ENCODE data around the gene NLRP3.
"Not testable (repeated sequence)": the region's sequence is repeated elsewhere in the genome, so short reads cannot be mapped to it uniquely, and the experiment has no call there.

Gene NLRP3

DNA sequence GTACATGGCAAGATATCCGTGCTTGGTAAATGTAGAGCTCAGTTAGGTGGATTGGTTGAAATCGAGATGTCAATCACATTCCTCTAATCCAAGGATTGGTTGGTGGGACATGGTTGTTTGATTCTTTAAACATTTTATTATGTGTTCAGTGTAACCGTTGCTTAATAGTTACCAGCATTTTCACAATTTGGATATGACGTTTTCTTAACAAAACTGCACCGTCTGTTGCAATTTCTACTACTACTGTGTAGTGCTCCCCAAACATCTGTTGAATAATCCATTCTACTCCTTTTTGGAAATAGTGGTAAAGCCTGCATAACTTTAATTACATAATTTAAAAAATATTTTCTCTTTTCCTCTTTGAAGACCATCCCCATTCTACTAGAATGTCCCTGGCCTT is 25.6 kb downstream of the NLRP3 start:
- no peak for DNase-seq

DNA sequence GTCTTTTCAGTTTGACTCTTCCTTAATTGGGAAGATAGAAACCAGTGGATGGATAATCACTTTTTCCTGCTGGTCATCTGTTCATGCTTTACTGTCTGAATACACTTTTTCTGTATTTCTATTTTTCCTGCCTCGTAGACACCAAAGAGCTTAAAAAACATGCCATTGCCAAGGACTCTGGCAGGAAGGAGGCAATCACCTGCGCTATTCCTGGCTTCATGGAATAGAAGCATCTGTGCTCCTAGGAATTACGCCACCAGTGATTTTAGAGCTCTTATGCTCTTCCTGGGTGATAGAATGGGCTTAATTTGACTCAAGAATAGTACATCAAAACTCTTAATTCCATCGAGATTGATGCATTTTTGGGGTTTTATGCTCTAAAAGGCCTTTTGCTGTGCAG is 26.2 kb downstream of the NLRP3 start:
- no peak for DNase-seq

DNA sequence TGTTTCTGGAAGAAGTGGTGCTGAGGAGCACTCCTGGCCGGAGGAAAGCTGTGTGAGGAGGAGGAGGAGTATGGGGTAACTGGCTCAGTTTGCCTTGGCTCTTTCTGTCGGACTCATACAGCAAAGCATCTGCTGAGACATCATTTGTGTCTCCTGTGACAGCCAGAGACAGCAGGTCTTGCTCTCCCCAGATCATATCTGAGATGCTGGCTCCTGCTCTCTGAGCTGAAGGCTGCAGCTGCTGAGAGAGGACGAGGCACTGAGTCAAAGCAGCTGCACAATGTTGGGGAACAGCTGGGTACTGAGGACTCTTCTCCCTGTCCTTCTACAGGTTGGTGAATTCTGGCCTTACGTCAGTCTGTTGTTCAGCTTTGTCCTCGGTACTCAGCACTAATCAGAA is 27.7 kb downstream of the NLRP3 start:
- no peak for DNase-seq

DNA sequence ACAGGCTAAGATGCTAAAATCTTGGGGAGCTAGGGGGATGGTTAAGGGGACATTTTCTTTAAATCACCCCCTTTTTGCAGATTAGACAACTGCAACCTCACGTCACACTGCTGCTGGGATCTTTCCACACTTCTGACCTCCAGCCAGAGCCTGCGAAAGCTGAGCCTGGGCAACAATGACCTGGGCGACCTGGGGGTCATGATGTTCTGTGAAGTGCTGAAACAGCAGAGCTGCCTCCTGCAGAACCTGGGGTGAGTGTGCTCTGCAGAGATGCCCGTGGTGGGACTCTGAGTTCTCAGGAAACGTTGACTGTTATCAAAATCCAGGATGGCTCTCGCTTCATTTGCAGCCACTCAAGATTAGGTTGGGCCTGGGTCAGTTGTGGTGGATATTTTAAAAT is 28.6 kb downstream of the NLRP3 start:
- no peak for DNase-seq

DNA sequence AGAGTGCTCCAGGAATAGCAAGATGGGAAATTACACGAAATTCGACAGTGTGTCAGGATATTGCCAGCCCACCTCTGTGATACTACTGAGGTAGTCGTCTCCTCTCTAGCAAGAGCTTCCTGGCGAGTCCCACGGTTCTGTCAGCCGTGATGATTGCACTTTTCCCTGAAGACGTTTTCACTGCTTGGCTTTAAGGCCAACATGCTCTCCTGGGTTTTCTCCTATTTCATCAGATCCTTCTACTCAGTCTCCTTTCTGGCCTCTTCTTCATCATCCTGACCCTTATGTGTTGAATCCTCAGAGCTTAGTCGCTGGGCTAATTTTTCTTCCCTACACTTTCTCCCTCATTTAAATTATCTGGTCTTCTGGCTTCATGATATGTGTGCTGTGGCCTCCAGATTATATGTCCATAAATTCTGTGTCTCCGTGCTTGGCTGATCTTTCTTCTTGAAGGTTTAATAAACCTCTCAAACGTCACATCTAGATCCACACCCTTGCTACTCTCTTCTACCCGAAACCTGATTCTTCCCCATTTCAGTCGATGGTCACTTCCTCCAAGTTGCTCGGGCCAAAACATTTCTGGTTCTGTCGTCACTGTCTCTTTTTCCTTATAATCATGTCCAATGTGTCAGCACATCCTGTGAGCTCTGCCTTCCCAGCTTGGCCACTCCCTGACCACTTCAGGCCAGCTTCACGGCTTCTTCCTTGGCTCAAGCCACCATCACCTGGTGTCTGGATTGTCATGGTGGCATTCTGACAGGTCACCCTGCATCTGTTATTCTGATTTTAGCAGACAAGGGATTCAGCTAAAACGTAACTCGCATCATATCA is 29.8 kb downstream of the NLRP3 start:
- DNase-seq = no peak

DNA sequence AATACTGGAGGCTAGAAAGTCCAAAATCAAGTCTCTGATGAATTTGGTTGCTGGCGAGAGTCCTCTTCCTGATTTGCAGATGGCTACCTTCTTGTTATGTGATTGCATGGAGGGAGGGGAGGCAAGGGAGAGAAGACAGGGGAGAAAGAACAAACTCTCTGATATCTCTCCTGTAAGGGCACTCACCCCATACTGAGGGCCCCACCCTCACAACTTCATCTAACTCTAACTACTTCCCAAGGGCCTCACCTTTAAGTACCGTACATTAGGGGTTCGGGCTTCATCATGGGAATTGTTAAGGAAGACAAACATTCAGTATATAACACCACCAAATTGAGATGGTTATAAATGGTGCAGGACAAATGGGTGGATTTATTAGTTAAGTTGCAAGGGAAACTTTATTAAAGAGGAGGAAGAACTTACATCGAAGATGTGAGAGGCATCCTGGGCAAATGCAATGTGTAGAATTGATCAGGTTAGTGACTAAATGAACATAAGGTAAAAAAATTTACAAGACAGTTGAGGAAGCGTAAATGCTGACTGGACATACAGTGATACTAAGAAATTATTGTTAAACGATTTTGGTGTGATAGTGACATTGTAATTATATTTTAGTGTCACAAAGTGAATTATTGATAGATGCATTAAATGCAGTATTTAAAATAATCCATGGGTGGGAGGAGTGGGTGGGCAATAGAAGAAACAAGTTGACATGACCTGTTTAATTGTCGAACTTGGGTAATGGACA is 31.4 kb downstream of the NLRP3 start:
- no peak for DNase-seq

DNA sequence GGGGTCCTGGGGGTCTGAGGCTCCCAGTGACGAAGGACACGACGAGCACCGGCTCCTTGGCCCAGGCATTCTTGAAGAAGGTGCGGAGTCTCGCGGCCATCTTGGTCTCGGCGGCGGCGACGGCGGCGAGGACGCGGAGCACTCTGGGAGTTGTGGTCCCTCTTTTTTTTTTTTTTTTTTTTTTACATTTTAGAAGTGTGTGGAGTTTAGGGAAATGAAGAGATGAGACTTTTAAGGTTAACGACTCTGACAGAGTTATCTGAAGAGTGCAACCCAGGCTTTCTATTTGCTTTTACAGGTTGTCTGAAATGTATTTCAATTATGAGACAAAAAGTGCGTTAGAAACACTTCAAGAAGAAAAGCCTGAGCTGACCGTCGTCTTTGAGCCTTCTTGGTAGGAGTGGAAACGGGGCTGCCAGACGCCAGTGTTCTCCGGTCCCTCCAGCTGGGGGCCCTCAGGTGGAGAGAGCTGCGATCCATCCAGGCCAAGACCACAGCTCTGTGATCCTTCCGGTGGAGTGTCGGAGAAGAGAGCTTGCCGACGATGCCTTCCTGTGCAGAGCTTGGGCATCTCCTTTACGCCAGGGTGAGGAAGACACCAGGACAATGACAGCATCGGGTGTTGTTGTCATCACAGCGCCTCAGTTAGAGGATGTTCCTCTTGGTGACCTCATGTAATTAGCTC is 32.3 kb downstream of the NLRP3 start:
- peak; percentile 6 for DNase-seq

DNA sequence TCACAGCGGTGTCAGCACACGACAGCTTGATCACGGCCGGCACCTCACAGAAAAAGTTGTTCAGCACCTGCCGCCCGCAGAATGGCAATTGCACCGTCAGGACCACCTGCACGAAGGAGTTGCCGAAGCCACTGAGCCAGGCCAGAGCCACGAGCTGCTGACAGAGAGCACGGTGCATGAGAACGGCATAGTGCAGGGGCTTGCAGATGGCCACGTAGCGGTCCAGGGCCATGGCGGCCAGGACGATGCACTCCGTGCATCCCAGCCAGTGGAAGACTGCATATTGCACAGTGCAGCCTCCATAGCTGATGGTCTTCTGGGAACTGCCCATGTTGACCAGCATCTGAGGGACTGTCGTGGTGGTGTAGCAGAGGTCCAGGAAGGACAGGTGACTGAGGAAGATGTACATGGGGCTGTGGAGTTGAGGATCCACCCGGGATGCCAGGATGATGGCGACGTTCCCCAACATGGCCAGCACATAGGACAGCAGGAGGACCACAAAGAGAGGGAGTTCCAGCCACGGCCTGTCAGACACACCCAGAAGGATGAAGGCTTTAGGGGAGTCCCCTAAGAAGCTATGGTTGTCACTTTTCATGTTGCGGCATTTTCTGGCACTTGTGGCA is 35.5 kb downstream of the NLRP3 start:
- no peak for DNase-seq

DNA sequence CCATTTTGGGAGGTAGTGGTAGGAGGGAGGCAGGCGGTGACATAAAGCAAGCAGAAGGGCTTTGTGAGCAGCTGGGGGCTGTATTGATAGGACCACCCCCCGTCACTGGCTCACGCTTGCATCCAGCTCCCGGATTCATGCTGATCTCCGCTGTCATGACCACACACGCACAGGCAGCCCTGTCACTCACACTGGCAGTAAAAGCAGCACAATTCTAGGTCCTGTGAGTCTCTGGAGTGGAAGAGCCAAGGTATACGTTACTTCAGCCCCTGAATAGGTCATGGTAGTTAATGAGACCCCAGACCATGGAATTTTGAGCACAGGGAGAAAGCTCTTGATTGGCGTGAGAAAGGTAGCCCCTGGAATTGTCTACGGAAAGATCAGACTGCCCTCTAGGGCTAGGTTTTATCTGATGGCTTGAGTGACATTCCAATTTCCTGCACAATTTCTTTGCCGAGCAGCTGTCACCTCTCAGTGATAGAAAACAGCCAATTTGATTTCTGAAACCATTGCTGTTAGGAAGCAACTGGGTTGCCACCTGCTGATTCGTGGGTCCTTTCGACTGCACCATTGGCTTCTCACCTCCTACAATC is 36.6 kb downstream of the NLRP3 start:
- no peak for DNase-seq

DNA sequence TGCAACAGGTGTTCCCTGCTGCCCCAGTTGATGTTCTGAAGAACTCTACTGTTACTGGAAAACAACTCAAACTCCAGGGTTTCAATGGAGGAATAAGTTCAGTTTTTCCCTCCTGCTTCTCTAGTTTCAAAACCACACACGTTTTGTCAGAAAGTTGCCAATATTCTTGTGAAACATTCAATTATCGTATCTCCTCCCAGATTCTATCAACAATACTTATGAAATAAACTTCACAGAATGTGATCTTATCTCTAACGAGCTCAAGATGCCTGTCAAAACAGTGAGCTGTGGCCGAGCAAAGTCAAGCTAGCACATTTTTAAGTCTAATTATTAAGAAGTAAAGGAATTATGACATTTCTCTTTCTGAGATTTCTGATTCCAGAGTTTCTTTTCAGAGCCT is 37.3 kb downstream of the NLRP3 start:
- DNase-seq = no peak

DNA sequence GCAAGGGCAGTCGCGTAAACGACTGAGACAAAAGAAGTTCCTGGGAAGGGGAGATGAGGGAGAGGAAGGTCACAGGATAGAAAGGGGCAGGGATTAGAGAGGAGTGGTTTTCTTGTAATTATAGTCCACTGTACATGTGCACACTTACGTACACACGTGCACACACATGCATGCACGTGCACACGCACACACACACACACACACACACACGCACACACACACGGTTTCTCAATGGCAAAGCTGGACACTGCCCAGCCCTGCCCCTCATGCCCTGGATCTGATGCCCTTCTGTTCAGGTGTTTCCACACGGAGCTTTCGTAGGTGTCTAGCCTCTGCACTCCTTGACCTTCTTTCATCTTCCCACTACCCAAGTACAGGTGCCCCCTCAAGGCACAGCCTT is 38.0 kb downstream of the NLRP3 start:
- DNase-seq = no peak

DNA sequence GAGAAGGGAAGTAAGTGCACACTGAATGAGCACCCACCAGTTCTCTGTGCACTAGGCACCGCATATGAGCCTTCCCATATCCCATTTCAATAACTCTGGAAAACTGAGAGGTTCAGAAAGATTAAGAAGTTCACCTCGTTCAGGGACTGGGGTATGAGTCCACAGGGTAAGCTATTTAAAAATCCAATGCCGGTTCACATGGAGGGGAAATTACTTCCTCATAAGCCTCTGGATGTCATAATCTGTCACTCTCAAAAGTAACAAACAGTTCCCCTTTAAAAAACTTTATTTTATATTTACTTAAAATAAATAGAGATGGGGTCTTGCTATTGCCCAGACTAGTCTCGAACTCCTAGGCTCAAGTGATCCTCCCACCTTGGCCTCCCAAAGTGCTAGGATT is 40.0 kb downstream of the NLRP3 start:
- no peak for DNase-seq

DNA sequence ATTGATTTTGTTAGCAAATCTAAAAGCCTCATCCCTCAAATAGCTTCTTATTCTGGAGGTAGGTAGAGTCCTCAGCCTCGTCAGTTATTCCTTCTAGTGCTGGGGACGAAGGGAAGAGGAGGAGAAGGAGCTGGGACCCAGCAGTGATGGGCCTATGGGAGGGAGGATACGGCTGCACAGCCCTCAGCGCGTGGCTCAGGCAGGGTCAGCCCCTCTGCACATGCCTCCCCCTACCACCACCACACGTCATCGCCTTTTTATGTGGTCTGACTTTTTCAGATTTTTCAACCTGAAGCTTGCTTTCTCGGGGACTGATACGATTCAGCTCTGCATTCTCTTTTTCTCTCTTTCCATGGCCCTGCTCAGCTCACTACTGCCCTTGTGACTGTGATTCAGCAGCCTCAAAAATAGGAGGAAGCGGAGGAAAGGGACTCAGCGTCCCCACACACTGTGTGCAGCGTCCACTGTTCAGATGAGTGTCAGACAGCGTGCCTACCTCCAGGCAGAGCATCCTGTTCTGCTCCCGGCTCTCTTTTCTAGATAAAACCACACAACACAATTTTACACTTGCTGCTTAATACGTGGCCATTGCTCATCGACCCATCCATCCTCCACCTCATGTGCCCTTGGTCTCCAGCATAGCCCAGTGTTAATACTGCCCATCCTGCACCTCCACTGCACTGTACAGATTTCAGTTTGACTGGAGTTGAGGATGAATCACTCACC is 41.1 kb downstream of the NLRP3 start:
- DNase-seq = no peak

DNA sequence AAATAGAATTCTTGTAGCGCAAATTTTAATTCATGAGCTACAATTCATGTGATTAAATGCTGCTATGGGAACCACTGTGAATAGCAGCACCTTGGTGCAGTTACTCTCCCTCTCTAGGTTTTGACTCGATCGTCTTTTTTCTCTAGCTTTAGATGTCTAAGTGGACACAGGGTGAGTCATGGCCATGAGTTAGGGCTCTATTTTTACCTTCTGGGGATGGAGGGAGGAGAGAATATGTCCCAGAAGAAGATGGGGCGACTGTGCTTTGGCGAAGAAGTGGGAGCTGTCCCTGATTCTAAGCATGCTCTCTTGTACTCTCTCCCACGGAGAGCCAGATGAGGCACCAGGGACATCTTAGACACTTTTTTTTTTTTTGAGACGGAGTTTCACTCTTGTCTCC is 43.5 kb downstream of the NLRP3 start:
- no peak for DNase-seq

DNA sequence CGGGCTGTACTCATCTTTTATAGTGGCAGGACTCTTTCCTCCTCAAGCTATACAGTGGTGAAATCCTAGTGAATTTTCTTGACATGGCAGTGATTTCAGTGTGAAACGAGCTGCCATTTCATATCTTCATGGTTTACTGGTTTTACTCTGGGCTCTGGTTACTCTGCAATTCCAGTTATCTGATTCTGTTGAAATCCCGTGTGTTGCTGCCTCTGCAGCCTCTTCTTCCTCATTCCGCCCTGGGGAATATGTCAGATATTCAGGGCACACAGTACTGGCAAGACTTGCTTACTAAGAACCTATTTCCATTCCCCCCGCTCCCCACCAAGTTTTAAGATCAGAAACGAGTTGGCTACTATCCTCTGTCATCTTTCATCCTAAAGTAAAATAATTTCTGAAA is 49.8 kb downstream of the NLRP3 start:
- DNase-seq = no peak

DNA sequence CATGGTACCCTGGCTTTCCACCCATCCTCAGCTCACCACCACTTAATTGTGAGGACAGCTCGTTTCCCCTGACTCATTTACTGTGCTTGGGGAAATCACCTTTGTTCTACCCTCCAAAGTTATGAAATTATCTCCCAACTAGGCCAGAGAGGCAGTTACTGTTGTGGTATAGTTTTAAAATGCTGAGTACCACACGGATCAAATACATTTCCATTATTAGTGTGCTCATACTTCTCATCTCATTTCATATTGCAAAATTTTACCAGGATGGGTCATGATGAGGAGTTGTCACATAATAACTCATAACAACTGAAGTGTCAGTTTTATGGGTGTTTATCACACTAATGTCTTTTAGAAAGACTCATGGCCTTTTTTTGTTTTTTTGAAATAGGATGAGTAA is 51.2 kb downstream of the NLRP3 start:
- no peak for DNase-seq

DNA sequence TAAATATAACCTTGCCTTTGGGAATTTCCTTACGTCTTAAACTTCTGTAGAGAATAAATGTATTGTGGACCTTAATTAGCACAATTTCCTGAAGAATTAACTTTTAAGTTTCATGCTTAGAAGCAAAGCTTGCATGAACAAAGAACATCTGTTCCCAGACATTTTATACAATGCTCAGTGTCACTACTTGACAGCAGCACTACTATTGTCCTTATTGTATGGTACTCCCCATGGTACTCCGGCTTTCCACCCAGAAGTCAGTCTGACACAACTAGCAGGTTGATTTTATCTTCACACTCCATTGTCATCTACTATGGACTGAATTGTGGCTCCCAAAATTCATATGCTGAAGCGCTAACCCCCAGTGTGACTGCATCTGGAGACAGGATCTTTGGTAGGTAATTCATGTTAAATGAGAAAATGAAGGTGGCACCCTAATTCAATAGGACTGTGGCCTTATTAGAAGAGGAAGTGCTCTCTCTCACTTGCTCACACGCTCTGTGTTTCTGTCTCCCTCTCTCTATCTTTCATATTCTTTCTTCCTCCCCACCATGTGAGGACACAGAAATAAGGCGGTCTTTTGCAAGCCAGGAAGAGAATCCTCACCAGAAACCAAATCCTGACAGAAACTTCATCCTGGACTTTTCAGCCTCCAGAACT is 52.6 kb downstream of the NLRP3 start:
- no peak for DNase-seq

DNA sequence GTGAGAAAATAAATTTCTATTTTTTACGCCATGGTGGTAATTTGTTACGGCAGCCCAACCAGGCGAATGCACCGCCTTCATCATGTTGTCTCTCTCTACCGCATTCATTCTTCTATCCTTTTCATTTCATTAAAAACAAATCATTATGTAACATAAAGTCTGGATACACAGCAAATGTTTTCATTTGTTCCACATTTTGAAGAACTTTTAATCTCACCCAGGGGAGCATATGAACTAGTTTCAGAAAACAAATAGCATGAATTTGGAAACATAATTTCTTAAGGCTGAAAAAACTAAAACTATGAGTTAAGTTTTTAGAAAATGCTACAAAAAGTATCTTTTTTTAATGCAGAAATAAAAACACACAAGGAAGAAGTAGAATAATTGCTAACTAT is 53.2 kb downstream of the NLRP3 start:
- DNase-seq = no peak

DNA sequence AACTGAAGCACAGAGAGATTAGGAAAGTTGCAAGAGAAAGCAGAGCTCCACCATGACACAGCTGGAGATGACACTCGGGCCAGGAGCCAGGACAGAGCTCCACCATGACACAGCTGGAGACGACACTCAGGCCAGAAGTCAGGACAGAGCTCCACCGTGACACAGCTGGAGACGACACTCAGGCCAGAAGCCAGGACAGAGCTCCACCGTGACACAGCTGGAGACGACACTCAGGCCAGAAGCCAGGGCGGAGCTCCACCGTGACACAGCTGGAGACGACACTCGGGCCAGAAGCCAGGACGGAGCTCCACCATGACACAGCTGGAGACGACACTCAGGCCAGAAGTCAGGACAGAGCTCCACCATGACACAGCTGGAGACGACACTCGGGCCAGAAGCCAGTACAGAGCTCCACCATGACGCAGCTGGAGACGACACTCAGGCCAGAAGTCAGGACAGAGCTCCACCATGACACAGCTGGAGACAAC is 55.0 kb downstream of the NLRP3 start:
- DNase-seq = not testable (repeated sequence)

DNA sequence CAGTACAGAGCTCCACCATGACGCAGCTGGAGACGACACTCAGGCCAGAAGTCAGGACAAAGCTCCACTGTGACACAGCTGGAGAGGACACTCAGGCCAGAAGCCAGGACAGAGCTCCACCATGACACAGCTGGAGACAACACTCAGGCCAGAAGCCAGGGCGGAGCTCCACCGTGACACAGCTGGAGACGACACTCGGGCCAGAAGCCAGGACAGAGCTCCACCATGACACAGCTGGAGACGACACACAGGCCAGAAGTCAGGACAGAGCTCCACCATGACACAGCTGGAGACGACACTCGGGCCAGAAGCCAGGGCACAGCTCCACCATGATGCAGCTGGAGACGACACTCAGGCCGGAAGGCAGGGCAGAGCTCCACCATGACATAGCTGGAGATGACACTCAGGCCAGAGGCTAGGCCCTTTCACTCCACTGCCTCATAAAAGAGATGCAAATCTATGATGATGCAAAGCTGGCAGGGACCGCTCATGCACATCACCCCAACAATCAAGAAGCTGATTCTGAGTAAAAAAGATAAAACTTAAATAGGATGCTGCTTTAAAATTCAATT is 55.6 kb downstream of the NLRP3 start:
- no peak for DNase-seq

DNA sequence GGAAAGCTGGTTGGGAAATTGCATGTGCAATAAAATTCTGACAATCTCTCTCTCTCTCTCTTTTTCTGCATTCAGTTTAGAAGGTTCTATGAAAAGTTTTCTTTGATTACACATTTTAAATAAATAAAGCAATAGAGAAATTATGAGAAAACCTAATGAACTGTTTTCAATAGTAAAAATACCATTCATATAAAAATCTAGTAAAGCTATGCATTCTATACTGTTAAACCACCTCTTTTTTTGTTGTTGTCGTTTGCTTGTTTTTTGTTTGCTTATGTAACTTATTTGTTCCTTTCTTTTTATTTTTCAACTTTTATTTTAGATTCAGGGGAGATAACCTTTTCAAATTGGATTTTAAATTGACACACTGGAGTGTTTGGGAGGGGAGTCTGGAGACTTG is 56.1 kb downstream of the NLRP3 start:
- DNase-seq = no peak

All from NCI-H748 treated with DMSO at 0.1 percent for 48 hours (cell line).